Activated naive CD8-positive, alpha-beta T cell treated with anti-CD3 and anti-CD28 coated beads for 36 hours (primary cell): ENCODE results near the gene PAQR5. TPM values are rescaled to one million over a fixed set of nuclear protein-coding genes. Genes with fewer than 3 reads are reported as not detected.
A peak's percentile ranks its signal among the peaks of the same experiment; 100 is the strongest.

Experiments used
- DNase-seq: peaks from one replicate; pipeline ENCODE4 v3.0.0; 2021
- H3K27ac Mint-ChIP-seq: one replicate; pipeline ENCODE4 v1.8.0; 2022; ENCODE audit warnings: mild to moderate bottlenecking, moderate library complexity, mixed read lengths
- H3K27me3 Mint-ChIP-seq: one replicate; pipeline ENCODE4 v1.8.0; 2022; ENCODE audit warnings: mild to moderate bottlenecking, mixed read lengths
- H3K36me3 Mint-ChIP-seq: one replicate; pipeline ENCODE4 v1.8.0; 2021; ENCODE audit warnings: mild to moderate bottlenecking, mixed read lengths
- H3K4me1 Mint-ChIP-seq: one replicate; pipeline ENCODE4 v1.8.0; 2021; ENCODE audit warnings: mixed read lengths
- H3K4me3 Mint-ChIP-seq: one replicate; pipeline ENCODE4 v1.8.0; 2022; ENCODE audit warnings: mild to moderate bottlenecking, moderate library complexity, mixed read lengths
- H3K9me3 Mint-ChIP-seq: one replicate; pipeline ENCODE4 v1.8.0; 2022; ENCODE audit warnings: mixed read lengths
- total RNA-seq, 2 experiments: library from RNA; stranded (reverse); gene quantifications; one replicate each; pipeline ENCODE4 v1.2.3, GENCODE V29; 2021

Gene PAQR5
- total RNA-seq, 2 experiments from 2014 or later: 0.06 to 0.23 TPM

DNA sequence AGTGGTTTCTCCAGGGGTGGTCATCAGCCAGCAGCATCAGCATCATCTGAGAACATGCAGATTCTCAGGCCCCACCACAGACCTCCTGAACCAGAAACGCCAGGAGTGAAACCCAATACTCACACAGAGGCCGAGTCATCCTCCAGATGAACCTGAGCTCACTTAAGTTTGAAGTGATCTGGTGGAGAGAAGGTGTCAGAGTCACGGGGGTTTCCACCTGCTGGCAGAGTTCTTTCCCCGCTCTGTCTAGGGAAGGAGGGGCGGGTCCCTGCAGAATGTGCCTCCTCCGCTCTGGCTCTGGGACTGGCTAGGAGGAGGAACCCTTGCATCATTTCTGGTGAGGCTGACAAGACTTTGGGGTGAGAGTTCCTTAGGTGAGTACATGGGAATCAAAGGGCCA, 102.1 kb downstream of the PAQR5 start:
- Mint-ChIP-seq H3K27me3 (no peaks in the 10 kb centered on the region), H3K27ac (no peak overlapping the region), H3K9me3 (no peaks in the 10 kb centered on the region), H3K4me3 (no peak overlapping the region), H3K4me1 (peaks cover 11% of the 10 kb centered on the region), H3K36me3 (no peaks in the 10 kb centered on the region)
- DNase-seq: peak; percentile 55

DNA sequence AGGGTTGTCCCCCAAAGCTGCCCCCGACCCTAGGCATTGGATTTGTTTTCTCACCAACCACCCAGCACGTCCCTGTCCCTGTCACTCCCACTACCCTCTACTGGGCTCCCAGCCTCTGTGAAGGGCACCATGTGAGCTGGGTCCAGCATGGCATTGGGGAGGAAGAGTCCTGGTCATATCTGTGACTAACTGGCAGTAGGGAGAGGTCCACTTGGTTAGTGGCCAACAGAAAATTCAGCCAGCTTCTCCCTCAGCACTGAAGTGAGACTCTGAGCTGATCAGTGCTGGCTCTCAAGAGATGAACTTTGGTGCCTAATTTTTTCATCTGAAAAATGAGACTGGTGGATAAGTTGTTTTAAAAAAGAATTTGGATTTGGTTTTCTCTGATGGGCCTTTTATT, 104.1 kb downstream of the PAQR5 start:
- Mint-ChIP-seq H3K9me3 (no peaks in the 10 kb centered on the region), H3K27ac (no peak overlapping the region), H3K27me3 (peaks cover 6% of the 10 kb centered on the region), H3K4me3 (no peak overlapping the region), H3K4me1 (peaks cover 11% of the 10 kb centered on the region), H3K36me3 (no peaks in the 10 kb centered on the region)
- no peak for DNase-seq

DNA sequence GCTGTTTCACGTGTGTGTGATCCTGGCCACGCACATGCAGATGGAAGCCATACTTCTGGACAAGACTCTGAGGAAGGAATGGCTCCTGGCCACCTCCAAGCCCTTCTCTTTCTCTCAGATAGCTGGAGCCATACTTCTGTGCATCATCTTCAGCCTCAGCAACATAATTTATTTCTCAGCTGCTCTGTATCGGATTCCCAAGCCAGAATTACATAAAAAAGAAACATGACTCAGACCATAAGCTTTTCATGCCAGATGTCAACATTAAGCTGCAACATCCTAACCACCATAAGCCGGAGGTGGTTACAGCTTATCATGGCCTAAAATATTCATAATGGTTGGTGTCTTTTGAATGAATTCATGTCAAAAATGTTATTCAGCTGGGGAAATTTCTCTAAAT, 104.9 kb downstream of the PAQR5 start:
- no peaks in the 10 kb centered on the region for H3K36me3 Mint-ChIP-seq
- H3K9me3 Mint-ChIP-seq: no peaks in the 10 kb centered on the region
- DNase-seq: no peak
- H3K4me1 Mint-ChIP-seq: peaks cover 8% of the 10 kb centered on the region
- no peak overlapping the region for H3K4me3 Mint-ChIP-seq
- no peak overlapping the region for H3K27ac Mint-ChIP-seq
- peaks cover 11% of the 10 kb centered on the region for H3K27me3 Mint-ChIP-seq

DNA sequence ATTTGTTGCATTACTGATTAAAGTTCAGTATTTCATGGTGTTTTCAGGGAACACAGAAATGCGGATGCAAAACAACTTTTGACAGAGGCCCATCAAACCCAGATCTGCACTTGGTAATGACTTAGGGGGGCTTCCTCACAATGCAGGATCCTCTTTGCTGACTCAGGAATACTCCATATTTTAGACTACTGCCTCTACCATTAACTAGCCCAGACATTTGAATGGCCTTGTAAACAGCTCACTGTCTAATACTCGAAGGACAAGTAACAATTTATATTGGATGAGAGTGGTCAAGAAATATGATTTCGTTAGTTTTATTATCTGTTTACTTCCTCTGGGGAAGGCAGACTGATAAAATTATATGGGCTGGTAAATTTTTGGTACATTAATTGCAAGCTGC, 106.4 kb downstream of the PAQR5 start:
- H3K36me3 Mint-ChIP-seq: no peaks in the 10 kb centered on the region
- peaks cover 20% of the 10 kb centered on the region for H3K27me3 Mint-ChIP-seq
- no peaks in the 10 kb centered on the region for H3K9me3 Mint-ChIP-seq
- no peak overlapping the region for H3K27ac Mint-ChIP-seq
- H3K4me1 Mint-ChIP-seq: peaks cover 9% of the 10 kb centered on the region
- H3K4me3 Mint-ChIP-seq: no peak overlapping the region
- no peak for DNase-seq

DNA sequence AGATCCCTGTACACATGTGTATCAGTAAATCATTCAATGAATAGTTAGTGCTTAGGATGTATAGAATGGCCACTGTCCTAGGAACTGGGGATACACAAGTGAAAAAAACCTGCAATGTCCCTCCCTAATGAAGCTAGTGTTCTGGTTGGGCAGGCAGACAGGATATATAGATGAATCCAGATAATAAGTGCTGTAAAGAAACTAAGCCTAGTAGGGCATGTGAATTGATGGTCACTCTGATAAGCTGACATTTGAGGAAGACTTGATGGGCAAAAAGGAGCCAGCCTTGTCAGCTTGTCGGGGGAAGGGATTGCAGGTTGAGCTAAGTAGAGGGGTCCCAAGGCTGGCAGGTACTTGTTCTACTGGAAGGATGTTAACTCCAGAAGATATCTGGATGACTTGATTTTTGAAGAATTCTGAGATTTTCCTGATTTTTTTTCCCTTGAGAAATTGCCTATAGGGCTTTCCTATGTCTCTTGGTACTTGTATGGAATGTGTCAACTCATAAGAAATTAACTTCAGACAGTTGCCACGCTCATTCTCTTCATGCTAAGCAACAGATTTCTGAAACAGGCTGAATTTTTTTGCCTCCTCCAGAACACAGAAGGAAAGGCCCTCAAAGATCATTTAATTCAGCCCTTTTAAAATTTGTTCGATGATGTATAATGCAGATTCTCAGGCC, 109.1 kb downstream of the PAQR5 start:
- Mint-ChIP-seq H3K27ac (no peak overlapping the region), H3K27me3 (peaks cover 20% of the 10 kb centered on the region), H3K4me1 (peaks cover 4% of the 10 kb centered on the region)

DNA sequence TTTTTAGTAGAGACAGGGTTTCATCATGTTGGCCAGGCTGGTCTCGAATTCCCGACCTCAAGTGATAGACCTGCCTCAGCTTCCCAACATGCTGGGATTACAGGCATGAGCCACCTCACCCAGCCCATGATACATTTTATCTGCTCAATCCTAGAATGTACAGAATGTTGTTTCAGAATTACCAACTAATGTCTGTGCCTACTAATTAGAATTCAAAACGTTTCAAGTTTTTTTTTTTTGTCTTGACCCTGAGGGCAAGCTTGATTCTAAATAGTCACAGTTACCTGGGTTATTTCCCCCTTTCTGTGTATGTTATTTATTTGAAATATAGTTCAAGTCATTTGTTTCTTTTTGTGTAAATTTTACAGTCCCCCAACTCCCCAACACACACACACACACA, 110.1 kb downstream of the PAQR5 start:
- Mint-ChIP-seq H3K9me3 (no peaks in the 10 kb centered on the region), H3K27me3 (peaks cover 20% of the 10 kb centered on the region), H3K27ac (no peak overlapping the region), H3K36me3 (peaks cover 4% of the 10 kb centered on the region), H3K4me1 (peaks cover 10% of the 10 kb centered on the region), H3K4me3 (no peak overlapping the region)
- no peak for DNase-seq

More for the DNA sequence above, 109.1 kb downstream of the PAQR5 start:
- Mint-ChIP-seq H3K4me3 (no peak overlapping the region), H3K36me3 (no peaks in the 10 kb centered on the region), H3K9me3 (no peaks in the 10 kb centered on the region)
- no peak for DNase-seq

DNA sequence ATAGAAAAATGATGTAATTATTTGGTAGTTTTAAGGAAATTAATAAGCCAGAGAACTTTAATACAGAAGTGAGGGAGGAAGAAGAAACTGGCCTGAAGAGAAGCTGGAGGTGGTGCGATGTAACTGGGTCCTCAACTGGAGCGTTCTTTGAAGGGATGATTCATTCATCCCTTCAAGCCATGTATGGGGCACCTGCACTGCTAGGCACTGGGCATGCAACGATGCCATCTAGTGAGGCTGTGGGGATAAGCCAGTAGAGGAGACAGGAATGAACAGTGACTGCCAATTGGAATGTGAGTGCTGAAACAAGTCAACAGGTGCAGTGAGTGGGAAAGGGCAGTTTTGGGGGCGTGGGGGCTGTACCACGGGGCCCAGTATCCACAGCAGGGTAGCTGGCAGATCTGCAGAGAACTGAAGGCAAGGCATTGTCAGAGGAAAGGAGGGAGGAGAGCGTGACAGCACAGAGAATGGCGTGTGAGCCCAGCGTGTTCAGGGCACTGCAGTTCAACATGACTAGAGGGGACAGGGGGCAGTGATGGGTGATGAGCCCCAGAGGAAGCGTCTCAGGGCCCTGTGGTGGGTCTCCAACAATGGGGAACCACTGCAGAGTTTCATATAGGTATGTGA, 111.6 kb downstream of the PAQR5 start:
- Mint-ChIP-seq H3K27ac (no peak overlapping the region), H3K36me3 (peaks cover 8% of the 10 kb centered on the region), H3K27me3 (peaks cover 27% of the 10 kb centered on the region), H3K4me3 (no peak overlapping the region), H3K9me3 (no peaks in the 10 kb centered on the region), H3K4me1 (peaks cover 15% of the 10 kb centered on the region)
- DNase-seq: peak; percentile 41

DNA sequence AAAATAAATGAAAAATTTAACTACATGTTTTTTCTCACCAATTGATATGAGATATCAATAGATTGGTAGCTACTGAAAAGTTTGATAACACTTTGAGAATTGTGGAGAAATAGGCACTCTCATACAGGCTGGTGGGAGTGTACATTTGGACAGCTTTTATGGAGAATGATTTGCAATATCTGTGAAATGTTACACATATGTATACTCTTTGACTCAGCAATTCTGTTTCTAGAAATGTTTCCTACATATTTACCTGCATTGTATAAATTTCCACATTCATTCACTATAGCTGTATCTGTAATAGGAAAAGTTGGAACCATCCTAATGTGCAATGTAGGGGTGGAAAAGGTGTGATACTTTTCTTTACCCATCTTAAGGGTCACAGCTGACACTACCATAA, 113.6 kb downstream of the PAQR5 start:
- Mint-ChIP-seq H3K4me3 (no peak overlapping the region), H3K9me3 (no peaks in the 10 kb centered on the region), H3K36me3 (peaks cover 19% of the 10 kb centered on the region), H3K4me1 (peaks cover 16% of the 10 kb centered on the region), H3K27me3 (peaks cover 35% of the 10 kb centered on the region), H3K27ac (no peak overlapping the region)
- DNase-seq: no peak

DNA sequence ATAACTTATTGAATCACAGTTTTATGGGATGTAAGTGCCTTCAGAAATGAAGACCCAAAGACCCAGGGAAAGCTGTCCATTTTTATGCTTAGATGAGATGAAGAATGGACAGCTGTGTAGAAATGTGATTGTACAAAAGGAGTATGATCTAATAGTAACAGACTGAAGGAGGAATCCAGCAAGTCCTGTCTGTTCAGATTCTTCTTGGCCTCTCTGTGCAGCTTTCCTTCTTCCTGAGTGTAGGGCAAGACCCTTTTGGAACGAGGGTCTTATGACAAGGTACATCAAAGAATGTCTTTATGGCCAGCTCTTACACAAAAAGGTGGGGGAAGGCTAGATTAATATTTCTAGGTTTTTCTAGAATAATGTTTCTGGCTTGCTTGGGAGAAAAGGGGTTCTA, 114.0 kb downstream of the PAQR5 start:
- no peaks in the 10 kb centered on the region for H3K9me3 Mint-ChIP-seq

DNA sequence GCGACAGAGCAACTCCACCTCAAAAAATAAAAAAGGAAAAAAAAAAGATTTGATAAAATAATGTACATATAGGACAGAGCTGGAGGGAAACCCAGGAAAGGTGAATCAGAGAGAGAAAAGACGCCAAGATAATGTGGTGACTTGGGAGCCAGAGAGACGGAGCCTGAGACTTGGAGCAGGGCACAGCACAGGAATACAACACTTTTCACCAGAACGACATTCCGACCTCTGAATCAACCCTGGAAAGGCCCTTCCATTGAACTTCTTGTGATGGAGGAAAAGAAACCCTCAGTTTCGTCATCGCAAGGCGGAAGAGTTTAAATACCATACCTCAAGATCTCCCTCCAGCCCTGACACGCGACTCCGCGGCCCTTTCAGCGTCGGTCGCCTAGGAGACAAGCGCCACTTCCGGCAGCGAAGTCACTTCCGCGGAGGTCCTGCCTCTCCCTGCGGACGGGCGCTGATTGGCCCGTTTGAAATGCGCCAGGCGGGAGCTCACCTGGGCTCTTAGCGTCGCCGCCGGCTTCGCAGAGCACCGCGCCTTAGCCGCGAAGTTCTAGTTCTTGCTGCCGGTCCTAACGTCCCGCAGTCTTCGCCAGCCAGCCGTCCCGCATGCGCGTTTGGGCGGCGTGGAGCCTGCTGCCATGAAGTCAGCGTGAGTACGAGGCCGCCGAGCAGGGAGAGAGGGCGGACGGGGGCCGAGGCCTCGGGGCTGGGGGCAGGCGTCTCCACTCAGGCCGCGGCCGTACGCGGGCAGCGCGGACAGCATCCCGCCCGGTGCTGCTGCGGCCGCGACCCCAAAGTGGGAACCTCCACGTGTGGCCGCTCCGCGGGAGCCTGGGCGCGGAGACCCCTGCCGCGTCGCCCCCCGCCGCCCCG, 115.3 kb downstream of the PAQR5 start, which contains the start of gene KIF23:
TSS of gene KIF23 (plus strand) at position 528 of the 879 bp plus-strand sequence. CDS start at position 645, 117 bp downstream.
- H3K4me3 Mint-ChIP-seq: peak within 1 kb of the TSS; percentile 87
- H3K4me1 Mint-ChIP-seq: peaks cover 17% of the 10 kb centered on the region
- H3K9me3 Mint-ChIP-seq: no peaks in the 10 kb centered on the region
- peak; percentile 94 for DNase-seq
- peaks cover 35% of the 10 kb centered on the region for H3K36me3 Mint-ChIP-seq
- H3K27me3 Mint-ChIP-seq: peaks cover 31% of the 10 kb centered on the region
- peak within 1 kb of the TSS; percentile 77 for H3K27ac Mint-ChIP-seq

More for the DNA sequence above, 114.0 kb downstream of the PAQR5 start:
- Mint-ChIP-seq H3K27ac (no peak overlapping the region), H3K4me3 (no peak overlapping the region), H3K4me1 (peaks cover 17% of the 10 kb centered on the region), H3K36me3 (peaks cover 24% of the 10 kb centered on the region), H3K27me3 (peaks cover 33% of the 10 kb centered on the region)
- DNase-seq: no peak

DNA sequence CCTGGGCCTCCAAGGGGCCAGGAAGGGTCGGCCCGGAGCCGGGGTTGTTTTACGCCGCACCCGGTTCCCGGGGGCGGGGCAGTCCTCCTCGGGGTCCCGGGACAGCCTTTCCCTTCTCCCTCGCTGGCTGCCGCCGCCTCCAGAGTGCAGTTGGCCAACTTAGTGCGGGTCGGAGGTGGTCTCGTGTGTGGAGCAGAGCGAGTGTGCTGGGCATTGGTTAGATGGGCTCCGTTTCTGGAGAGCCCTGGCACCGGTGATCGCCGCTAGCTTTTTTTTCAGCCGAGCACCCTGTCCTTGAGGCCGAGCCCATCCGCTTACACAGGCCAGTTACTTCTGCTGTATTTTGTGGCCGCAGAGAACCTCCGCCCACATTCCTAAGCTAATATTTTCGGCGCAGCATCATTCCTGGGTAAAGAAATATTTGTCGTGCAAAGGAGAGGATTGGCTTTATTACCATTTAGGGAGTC, 116.0 kb downstream of the PAQR5 start:
- peak; percentile 29 for DNase-seq
- Mint-ChIP-seq H3K9me3 (no peaks in the 10 kb centered on the region), H3K36me3 (peaks cover 42% of the 10 kb centered on the region), H3K27ac (no peak overlapping the region), H3K27me3 (peaks cover 27% of the 10 kb centered on the region), H3K4me3 (peak overlapping the region; percentile 87), H3K4me1 (peaks cover 16% of the 10 kb centered on the region)

DNA sequence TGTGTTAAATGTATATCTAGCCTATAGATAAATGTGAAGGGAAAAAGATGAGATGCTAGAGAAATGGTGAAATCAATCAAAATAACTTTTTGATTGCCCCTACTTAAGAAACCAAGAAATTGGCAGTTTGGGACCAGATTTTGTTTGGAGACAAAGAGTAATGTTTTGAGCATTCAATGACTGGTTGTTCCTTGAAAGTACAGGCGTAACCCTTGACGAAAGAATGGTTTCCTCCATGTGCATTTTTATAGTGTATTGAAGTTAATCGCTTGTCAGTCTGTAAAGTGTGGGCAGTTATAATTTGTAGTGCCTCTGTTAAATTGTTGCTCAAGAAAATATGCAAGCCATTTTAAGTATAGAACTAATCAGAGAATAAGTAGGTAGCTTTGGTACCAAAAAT, 116.7 kb downstream of the PAQR5 start:
- peaks cover 16% of the 10 kb centered on the region for H3K4me1 Mint-ChIP-seq
- peaks cover 46% of the 10 kb centered on the region for H3K36me3 Mint-ChIP-seq
- DNase-seq: no peak
- H3K4me3 Mint-ChIP-seq: peak overlapping the region; percentile 87
- H3K27me3 Mint-ChIP-seq: peaks cover 26% of the 10 kb centered on the region
- no peaks in the 10 kb centered on the region for H3K9me3 Mint-ChIP-seq
- no peak overlapping the region for H3K27ac Mint-ChIP-seq

DNA sequence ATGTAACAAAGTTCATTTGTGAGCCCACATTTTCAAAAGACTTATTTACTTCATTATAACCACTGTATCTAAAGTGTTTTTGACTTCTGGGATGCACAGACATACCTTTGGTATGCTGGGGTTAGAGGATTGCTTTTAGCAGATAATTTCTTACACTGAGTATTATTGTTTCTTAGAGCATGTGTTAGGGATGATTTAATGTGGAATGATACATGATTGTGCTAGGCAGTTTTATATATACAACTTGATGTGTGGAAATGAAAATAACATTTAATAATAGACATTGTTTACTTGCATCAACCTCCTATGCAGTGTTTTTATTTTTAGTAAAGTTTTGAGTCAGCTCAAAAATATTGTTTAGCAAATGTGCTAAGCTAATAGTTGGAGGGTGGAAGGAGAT, 118.9 kb downstream of the PAQR5 start:
- Mint-ChIP-seq H3K36me3 (peaks cover 59% of the 10 kb centered on the region), H3K9me3 (no peaks in the 10 kb centered on the region), H3K4me3 (no peak overlapping the region), H3K27me3 (peaks cover 26% of the 10 kb centered on the region), H3K27ac (no peak overlapping the region), H3K4me1 (peaks cover 16% of the 10 kb centered on the region)
- no peak for DNase-seq

DNA sequence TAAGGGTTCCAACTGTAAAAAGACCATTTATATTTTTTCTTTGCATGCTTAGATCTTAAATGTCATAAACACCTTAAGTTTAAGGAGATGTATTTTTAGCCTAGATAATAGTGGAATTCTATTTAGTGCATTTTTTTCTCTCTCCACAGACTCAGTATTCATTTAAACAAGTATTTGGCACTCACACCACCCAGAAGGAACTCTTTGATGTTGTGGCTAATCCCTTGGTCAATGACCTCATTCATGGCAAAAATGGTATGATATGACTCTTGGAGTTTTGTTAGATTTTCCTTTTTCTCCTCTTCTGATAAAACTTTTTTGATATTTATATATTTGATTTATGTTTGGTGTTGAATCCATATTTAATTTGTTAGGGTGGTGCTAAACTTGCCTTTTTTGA, 122.8 kb downstream of the PAQR5 start:
- peaks cover 1% of the 10 kb centered on the region for H3K4me1 Mint-ChIP-seq
- H3K27ac Mint-ChIP-seq: no peak overlapping the region
- H3K9me3 Mint-ChIP-seq: no peaks in the 10 kb centered on the region
- H3K4me3 Mint-ChIP-seq: no peak overlapping the region
- peaks cover 74% of the 10 kb centered on the region for H3K36me3 Mint-ChIP-seq
- no peak for DNase-seq
- H3K27me3 Mint-ChIP-seq: peaks cover 9% of the 10 kb centered on the region

DNA sequence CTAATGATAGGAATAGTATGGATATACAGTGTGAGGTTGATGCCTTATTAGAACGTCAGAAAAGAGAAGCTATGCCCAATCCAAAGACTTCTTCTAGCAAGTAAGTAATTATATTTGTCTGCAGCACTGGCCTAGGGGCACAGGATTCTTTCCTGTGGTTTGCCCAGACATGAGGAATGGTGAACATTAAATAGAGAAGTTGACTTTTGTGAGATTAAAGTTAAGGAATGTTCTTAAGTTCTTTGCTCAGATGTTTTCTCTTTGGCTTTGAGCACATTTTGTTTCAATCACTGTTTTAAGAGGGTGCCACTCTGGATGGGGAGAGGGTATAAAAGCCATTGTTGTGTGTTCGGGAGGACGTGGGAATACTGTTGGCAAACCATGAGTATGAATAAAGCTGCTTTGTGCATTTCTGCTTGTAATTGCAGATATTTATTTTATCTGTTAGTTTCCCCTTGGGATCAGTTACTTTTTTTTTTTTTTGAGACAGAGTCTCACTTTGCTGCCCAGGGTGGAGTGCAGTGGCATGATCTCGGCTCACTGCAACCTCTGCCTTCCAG, 123.7 kb downstream of the PAQR5 start:
- DNase-seq: no peak
- Mint-ChIP-seq H3K36me3 (peaks cover 75% of the 10 kb centered on the region), H3K4me3 (no peak overlapping the region), H3K27ac (no peak overlapping the region), H3K9me3 (no peaks in the 10 kb centered on the region), H3K27me3 (peaks cover 8% of the 10 kb centered on the region), H3K4me1 (peaks cover 1% of the 10 kb centered on the region)
